ENCODE measurements around the gene EHMT2.
"Not testable (repeated sequence)": the region's sequence is repeated elsewhere in the genome, so short reads cannot be mapped to it uniquely, and the experiment has no call there.

The EHMT2 gene

GRCh38 chr6:31842053-31842452 is 55.4 kb downstream of the EHMT2 start:
- DNase-seq (ENCODE audit: low read depth in 3 of 3, low spot score in 1 of 3), result no peak

GRCh38 chr6:31839779-31840126 is 57.7 kb downstream of the EHMT2 start:
- not testable (repeated sequence) for DNase-seq (ENCODE audit: low read depth in 3 of 3, low spot score in 1 of 3)

- DNase-seq (ENCODE audit: low read depth in 3 of 3, low spot score in 1 of 3), result no peak
Observed at GRCh38 chr6:31838968-31839367, 58.5 kb downstream of the EHMT2 start.

- not testable (repeated sequence) for DNase-seq (ENCODE audit: low read depth in 3 of 3, low spot score in 1 of 3)
Observed at GRCh38 chr6:31838114-31838553, 59.4 kb downstream of the EHMT2 start.

- DNase-seq (ENCODE audit: low read depth in 3 of 3, low spot score in 1 of 3), result no peak
Observed at GRCh38 chr6:31837369-31838113, 60.0 kb downstream of the EHMT2 start.

GRCh38 chr6:31836474-31837368 is 60.8 kb downstream of the EHMT2 start:
- DNase-seq (ENCODE audit: low read depth in 3 of 3, low spot score in 1 of 3), result no peak

GRCh38 chr6:31836047-31836473 is 61.4 kb downstream of the EHMT2 start:
- no peak for DNase-seq (ENCODE audit: low read depth in 3 of 3, low spot score in 1 of 3)

GRCh38 chr6:31834367-31835250 is 62.9 kb downstream of the EHMT2 start:
- peak; percentile 64 to 71 (median 65) for DNase-seq (ENCODE audit: low read depth in 3 of 3, low spot score in 1 of 3)

- DNase-seq (ENCODE audit: low read depth in 3 of 3, low spot score in 1 of 3), result no peak
Observed at GRCh38 chr6:31831350-31832215, 65.9 kb downstream of the EHMT2 start.

- no peak for DNase-seq (ENCODE audit: low read depth in 3 of 3, low spot score in 1 of 3)
Observed at GRCh38 chr6:31830886-31831335, 66.6 kb downstream of the EHMT2 start.
